Measurements from ENCODE around the gene CDH4.

The CDH4 gene

DNA sequence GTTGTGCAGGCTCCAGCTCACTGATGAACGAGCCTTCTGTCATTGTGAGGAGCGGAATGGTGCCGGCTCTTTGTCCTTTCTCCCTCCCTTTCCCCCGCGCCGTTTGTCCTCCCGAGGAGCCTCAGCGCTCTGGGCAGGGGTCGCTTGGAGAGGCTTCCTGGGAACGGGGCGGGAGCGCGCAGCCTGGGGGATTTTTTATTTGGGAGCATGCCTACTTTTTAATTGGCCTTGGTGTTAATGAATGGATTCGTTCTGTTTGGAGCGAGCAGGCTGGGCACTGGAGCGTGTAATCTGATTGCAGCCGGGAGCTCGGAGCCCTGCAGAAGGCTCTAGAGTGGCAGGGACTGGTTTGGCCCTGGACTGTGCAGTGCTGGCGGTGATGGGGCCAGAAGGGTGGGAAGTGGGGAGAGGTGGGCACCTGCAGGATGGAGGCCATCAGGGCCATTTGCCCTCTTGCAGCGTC is 118.8 kb downstream of the CDH4 start:
- Histone ChIP-seq H3K4me2 (ENCODE audit: low read length) (no peak overlapping the region), H3K9me3 (ENCODE audit: insufficient read depth, low read depth, low read length) (peaks cover 10% of the 10 kb centered on the region), H2AFZ (ENCODE audit: insufficient read depth, low read length, poor library complexity) (no peak overlapping the region), H3K27ac (ENCODE audit: low read depth, low read length) (no peak overlapping the region), H3K9ac (ENCODE audit: low read length) (no peak overlapping the region), H2BK5ac (ENCODE audit: low read depth, low read length, poor library complexity) (no peak overlapping the region), H3K27me3 (ENCODE audit: insufficient read depth, low read length) (no peaks in the 10 kb centered on the region), H3K36me3 (ENCODE audit: control insufficient read depth in 1 of 2, insufficient read depth in 2 of 2, low read length in 2 of 2) (no peaks in the 10 kb centered on the region), H4K8ac (ENCODE audit: low read depth, low read length) (no peak overlapping the region), H3K23ac (ENCODE audit: low read length) (no peak overlapping the region), H3K4me1 (ENCODE audit: control insufficient read depth in 1 of 2, insufficient read depth in 2 of 2, low read length in 2 of 2) (no peaks in the 10 kb centered on the region), H3K4me3 (ENCODE audit: low read depth, low read length) (no peak overlapping the region), H2BK120ac (ENCODE audit: insufficient read depth, low read length, poor library complexity) (no peak overlapping the region), H3K4ac (ENCODE audit: low read depth, low read length) (no peak overlapping the region), H4K91ac (ENCODE audit: low read depth, low read length) (no peak overlapping the region), H3K14ac (ENCODE audit: low read length) (no peak overlapping the region), H3K79me1 (ENCODE audit: low read length) (no peaks in the 10 kb centered on the region), H3K18ac (ENCODE audit: low read length) (no peak overlapping the region), H2AK5ac (ENCODE audit: low read length) (no peak overlapping the region), H2BK12ac (ENCODE audit: low read length) (no peak overlapping the region), H3K79me2 (ENCODE audit: control insufficient read depth, insufficient read depth, low read length, poor library complexity) (no peaks in the 10 kb centered on the region), H4K12ac (ENCODE audit: low read depth, low read length) (no peak overlapping the region)
- no CpG with 5 or more reads among the region's 20 CpGs for WGBS (ENCODE audit: extremely low coverage, insufficient coverage, insufficient read length)
- no peak for DNase-seq

DNA sequence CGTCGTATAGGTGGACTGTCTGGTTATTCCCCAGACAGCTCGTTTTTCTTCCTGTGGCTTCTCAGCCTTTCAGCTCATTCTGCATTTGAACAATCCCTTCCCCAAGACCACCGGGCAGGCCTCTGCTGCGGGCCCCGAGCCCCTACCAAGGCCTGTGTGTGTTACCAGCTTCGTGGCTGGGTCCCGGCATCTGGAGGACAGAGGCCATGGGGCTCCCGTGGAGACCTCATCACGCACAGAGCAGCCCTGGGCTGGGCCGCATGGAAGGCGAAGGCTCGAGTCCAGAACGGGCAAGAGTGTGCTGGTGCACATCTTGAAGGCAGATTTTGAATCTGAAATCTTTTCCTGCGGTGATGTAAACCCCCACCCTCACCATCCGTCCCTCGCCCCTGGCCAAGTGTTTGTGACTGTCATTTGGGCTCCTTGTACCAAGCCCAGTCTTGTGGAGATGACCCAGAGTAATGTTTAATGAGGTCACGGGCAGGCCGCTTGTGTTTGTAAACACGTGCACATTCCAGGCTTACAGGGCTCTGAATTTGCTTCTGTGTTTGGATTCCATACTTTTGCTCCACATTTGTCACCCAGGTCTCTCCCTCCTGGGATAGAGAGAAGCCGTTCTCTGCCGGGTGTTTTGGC is 119.6 kb downstream of the CDH4 start:
- Histone ChIP-seq H4K12ac (ENCODE audit: low read depth, low read length) (no peak overlapping the region), H3K27me3 (ENCODE audit: insufficient read depth, low read length) (no peaks in the 10 kb centered on the region), H3K79me2 (ENCODE audit: control insufficient read depth, insufficient read depth, low read length, poor library complexity) (no peaks in the 10 kb centered on the region), H3K4me2 (ENCODE audit: low read length) (no peak overlapping the region), H3K36me3 (ENCODE audit: control insufficient read depth in 1 of 2, insufficient read depth in 2 of 2, low read length in 2 of 2) (no peaks in the 10 kb centered on the region), H2BK12ac (ENCODE audit: low read length) (no peak overlapping the region), H4K91ac (ENCODE audit: low read depth, low read length) (no peak overlapping the region), H2BK120ac (ENCODE audit: insufficient read depth, low read length, poor library complexity) (no peak overlapping the region), H3K4me1 (ENCODE audit: control insufficient read depth in 1 of 2, insufficient read depth in 2 of 2, low read length in 2 of 2) (no peaks in the 10 kb centered on the region), H3K9me3 (ENCODE audit: insufficient read depth, low read depth, low read length) (peaks cover 17% of the 10 kb centered on the region), H3K23ac (ENCODE audit: low read length) (no peak overlapping the region), H2AK5ac (ENCODE audit: low read length) (no peak overlapping the region), H3K14ac (ENCODE audit: low read length) (no peak overlapping the region), H3K79me1 (ENCODE audit: low read length) (no peaks in the 10 kb centered on the region), H3K4ac (ENCODE audit: low read depth, low read length) (no peak overlapping the region), H4K8ac (ENCODE audit: low read depth, low read length) (no peak overlapping the region), H3K18ac (ENCODE audit: low read length) (no peak overlapping the region), H3K4me3 (ENCODE audit: low read depth, low read length) (no peak overlapping the region), H3K9ac (ENCODE audit: low read length) (no peak overlapping the region), H2AFZ (ENCODE audit: insufficient read depth, low read length, poor library complexity) (no peak overlapping the region), H2BK5ac (ENCODE audit: low read depth, low read length, poor library complexity) (no peak overlapping the region), H3K27ac (ENCODE audit: low read depth, low read length) (no peak overlapping the region)
- no CpG with 5 or more reads among the region's 22 CpGs for WGBS (ENCODE audit: extremely low coverage, insufficient coverage, insufficient read length)
- no peak for DNase-seq

DNA sequence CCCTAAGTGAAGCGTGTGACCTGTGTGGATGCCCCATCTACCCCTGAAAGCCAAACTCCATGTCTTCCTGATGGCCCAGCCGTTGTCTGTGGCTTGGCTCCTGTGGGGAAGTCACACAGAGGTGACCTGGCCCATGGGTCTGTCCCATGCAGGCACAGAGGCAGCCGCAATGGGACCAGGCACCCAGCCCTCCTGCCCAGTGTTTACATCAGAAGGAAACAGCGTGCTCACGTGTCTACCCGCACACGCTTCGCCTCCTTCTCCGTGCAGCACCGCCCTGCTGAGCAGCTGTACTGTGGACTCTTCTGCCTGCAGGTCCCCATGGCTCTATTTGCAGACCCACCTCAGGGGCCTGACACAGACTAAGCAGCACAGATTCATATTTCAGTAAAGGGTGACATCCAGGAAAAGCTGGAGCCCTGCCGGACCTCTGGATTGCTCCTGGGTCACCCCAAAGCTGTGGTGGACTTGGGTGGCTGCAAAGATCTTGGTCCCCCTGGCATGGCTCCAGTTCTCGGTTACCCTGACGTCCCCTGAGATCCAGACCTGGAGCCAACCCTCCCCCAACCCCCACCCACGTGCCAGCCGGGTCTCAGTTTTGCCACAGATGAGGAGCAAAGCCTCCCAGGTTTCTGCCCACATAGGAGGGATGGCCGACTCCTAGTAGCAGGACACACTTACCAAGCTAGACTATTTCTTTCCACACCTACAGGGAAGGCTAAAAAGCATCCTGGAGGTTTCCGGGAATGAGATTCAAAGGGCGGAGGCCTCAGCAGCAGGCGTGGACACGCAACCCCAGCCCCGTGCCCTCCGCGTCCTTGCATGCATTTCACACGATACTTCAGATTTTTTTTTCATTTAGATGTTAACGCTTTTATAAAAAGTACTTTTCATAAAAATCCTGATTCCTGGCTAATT is 120.3 kb downstream of the CDH4 start:
- no peak overlapping the region for H3K18ac ChIP-seq (ENCODE audit: low read length)
- H3K4ac ChIP-seq (ENCODE audit: low read depth, low read length), result no peak overlapping the region
- H3K9ac ChIP-seq (ENCODE audit: low read length), result no peak overlapping the region
- peaks cover 16% of the 10 kb centered on the region for H3K9me3 ChIP-seq (ENCODE audit: insufficient read depth, low read depth, low read length)
- no peaks in the 10 kb centered on the region for H3K79me1 ChIP-seq (ENCODE audit: low read length)
- no peaks in the 10 kb centered on the region for H3K4me1 ChIP-seq (ENCODE audit: control insufficient read depth in 1 of 2, insufficient read depth in 2 of 2, low read length in 2 of 2)
- H2AFZ ChIP-seq (ENCODE audit: insufficient read depth, low read length, poor library complexity), result no peak overlapping the region
- H2AK5ac ChIP-seq (ENCODE audit: low read length), result no peak overlapping the region
- H3K4me2 ChIP-seq (ENCODE audit: low read length), result no peak overlapping the region
- no peaks in the 10 kb centered on the region for H3K79me2 ChIP-seq (ENCODE audit: control insufficient read depth, insufficient read depth, low read length, poor library complexity)
- H3K27me3 ChIP-seq (ENCODE audit: insufficient read depth, low read length), result no peaks in the 10 kb centered on the region
- no peak for DNase-seq
- no peak overlapping the region for H3K4me3 ChIP-seq (ENCODE audit: low read depth, low read length)
- WGBS (ENCODE audit: extremely low coverage, insufficient coverage, insufficient read length), result no CpG with 5 or more reads among the region's 25 CpGs
- no peak overlapping the region for H3K23ac ChIP-seq (ENCODE audit: low read length)
- H4K12ac ChIP-seq (ENCODE audit: low read depth, low read length), result no peak overlapping the region
- H3K27ac ChIP-seq (ENCODE audit: low read depth, low read length), result no peak overlapping the region
- H4K91ac ChIP-seq (ENCODE audit: low read depth, low read length), result no peak overlapping the region
- H3K36me3 ChIP-seq (ENCODE audit: control insufficient read depth in 1 of 2, insufficient read depth in 2 of 2, low read length in 2 of 2), result no peaks in the 10 kb centered on the region
- H2BK12ac ChIP-seq (ENCODE audit: low read length), result no peak overlapping the region
- H4K8ac ChIP-seq (ENCODE audit: low read depth, low read length), result no peak overlapping the region
- no peak overlapping the region for H2BK120ac ChIP-seq (ENCODE audit: insufficient read depth, low read length, poor library complexity)
- H3K14ac ChIP-seq (ENCODE audit: low read length), result no peak overlapping the region
- no peak overlapping the region for H2BK5ac ChIP-seq (ENCODE audit: low read depth, low read length, poor library complexity)

DNA sequence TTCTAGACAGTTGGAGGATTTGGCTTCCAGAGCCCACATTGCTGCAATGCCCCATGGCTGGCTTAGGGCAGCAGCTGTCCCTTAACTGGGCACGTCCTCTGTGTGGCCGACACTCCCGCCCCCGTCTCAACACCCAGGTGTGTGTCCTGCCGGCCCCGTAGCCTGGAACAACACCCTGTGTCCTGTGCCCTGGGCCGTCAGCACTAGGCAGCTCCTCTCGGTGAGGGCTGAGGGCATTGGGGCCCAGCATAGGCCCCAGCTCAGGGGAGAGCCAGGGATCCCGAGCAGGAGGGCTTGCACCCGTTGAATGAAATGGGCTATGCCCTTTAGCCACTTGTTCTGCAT is 121.0 kb downstream of the CDH4 start:
- WGBS (ENCODE audit: extremely low coverage, insufficient coverage, insufficient read length), result no CpG with 5 or more reads among the region's 10 CpGs
- no peak for DNase-seq
- H4K8ac ChIP-seq (ENCODE audit: low read depth, low read length), result no peak overlapping the region
- H3K4me1 ChIP-seq (ENCODE audit: control insufficient read depth in 1 of 2, insufficient read depth in 2 of 2, low read length in 2 of 2), result no peaks in the 10 kb centered on the region
- no peak overlapping the region for H2AK5ac ChIP-seq (ENCODE audit: low read length)
- no peak overlapping the region for H2BK5ac ChIP-seq (ENCODE audit: low read depth, low read length, poor library complexity)
- no peaks in the 10 kb centered on the region for H3K79me2 ChIP-seq (ENCODE audit: control insufficient read depth, insufficient read depth, low read length, poor library complexity)
- H3K14ac ChIP-seq (ENCODE audit: low read length), result no peak overlapping the region
- H4K12ac ChIP-seq (ENCODE audit: low read depth, low read length), result no peak overlapping the region
- H3K4me2 ChIP-seq (ENCODE audit: low read length), result no peak overlapping the region
- no peak overlapping the region for H3K18ac ChIP-seq (ENCODE audit: low read length)
- no peak overlapping the region for H3K4ac ChIP-seq (ENCODE audit: low read depth, low read length)
- peaks cover 18% of the 10 kb centered on the region for H3K9me3 ChIP-seq (ENCODE audit: insufficient read depth, low read depth, low read length)
- H4K91ac ChIP-seq (ENCODE audit: low read depth, low read length), result no peak overlapping the region
- H2BK120ac ChIP-seq (ENCODE audit: insufficient read depth, low read length, poor library complexity), result no peak overlapping the region
- no peaks in the 10 kb centered on the region for H3K79me1 ChIP-seq (ENCODE audit: low read length)
- no peak overlapping the region for H3K27ac ChIP-seq (ENCODE audit: low read depth, low read length)
- no peak overlapping the region for H2BK12ac ChIP-seq (ENCODE audit: low read length)
- no peak overlapping the region for H3K23ac ChIP-seq (ENCODE audit: low read length)
- no peak overlapping the region for H3K4me3 ChIP-seq (ENCODE audit: low read depth, low read length)
- no peak overlapping the region for H2AFZ ChIP-seq (ENCODE audit: insufficient read depth, low read length, poor library complexity)
- H3K36me3 ChIP-seq (ENCODE audit: control insufficient read depth in 1 of 2, insufficient read depth in 2 of 2, low read length in 2 of 2), result no peaks in the 10 kb centered on the region
- no peaks in the 10 kb centered on the region for H3K27me3 ChIP-seq (ENCODE audit: insufficient read depth, low read length)
- H3K9ac ChIP-seq (ENCODE audit: low read length), result no peak overlapping the region
